Measurements from ENCODE around the gene EIF4E1B. TPM values are rescaled to one million over a fixed set of nuclear protein-coding genes. Genes with fewer than 3 reads are reported as not detected.
"Not testable (repeated sequence)": the region's sequence is repeated elsewhere in the genome, so short reads cannot be mapped to it uniquely, and the experiment has no call there.

The EIF4E1B gene
- total and polyA plus RNA-seq, 12 donors, result not detected

DNA sequence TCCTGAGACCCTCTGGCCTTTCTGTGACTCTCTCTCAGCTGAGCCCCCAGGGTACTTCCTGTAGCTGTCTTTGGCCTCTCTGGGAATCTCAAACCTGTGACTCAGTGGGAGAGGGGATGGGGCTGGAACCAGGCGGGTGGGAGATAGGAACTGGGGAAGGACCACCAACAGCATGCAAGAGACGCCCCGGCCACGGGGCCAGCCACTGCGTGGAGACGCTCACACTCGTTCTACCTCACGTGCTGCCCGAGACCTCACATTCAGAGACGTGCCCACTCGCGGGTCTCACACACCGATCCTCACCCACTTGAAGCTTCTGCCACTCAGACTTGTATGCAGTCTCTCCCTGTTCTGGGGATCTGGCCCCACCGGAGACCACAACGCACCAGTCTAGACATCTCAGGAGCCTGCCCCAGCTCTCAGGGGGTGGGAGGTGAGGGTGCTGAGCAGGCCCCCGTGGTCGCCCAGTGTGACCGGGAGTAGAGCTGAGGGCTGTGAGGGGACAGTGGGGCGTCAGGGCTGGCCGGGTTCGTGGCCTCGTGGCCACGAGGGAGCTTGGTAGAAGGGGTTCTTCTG, 34.3 kb upstream of the EIF4E1B start:
- peak in 1 of 8 donors; percentile 17 for ATAC-seq
- no peaks in the 10 kb centered on the region for H3K36me3 ChIP-seq
- intact Hi-C loops (cut with DNase I), result loop anchor here in 1 of 10 donors (10.0 kb wide), 1 partner anchor 181 kb away; the partner anchor contains the start of gene CLTB
- peaks cover 0 to 34% (median 8%) of the 10 kb centered on the region in 7 donors for H3K27me3 ChIP-seq
- peaks cover 0 to 4% (median 0%) of the 10 kb centered on the region in 9 donors for H3K4me1 ChIP-seq
- TF ChIP-seq CTCF (IDR thresholded peaks at IDR 0.05), result no peak
- 83 to 86% methylated on average over 23 of the region's 23 CpGs for WGBS, 2 donors
- DNase-seq, result no peak
- no peaks in the 10 kb centered on the region for H3K9me3 ChIP-seq
- no peak overlapping the region for H3K27ac ChIP-seq
- peak overlapping the region in 4 of 10 donors; percentile 35 to 49 (median 40) for H3K4me3 ChIP-seq

DNA sequence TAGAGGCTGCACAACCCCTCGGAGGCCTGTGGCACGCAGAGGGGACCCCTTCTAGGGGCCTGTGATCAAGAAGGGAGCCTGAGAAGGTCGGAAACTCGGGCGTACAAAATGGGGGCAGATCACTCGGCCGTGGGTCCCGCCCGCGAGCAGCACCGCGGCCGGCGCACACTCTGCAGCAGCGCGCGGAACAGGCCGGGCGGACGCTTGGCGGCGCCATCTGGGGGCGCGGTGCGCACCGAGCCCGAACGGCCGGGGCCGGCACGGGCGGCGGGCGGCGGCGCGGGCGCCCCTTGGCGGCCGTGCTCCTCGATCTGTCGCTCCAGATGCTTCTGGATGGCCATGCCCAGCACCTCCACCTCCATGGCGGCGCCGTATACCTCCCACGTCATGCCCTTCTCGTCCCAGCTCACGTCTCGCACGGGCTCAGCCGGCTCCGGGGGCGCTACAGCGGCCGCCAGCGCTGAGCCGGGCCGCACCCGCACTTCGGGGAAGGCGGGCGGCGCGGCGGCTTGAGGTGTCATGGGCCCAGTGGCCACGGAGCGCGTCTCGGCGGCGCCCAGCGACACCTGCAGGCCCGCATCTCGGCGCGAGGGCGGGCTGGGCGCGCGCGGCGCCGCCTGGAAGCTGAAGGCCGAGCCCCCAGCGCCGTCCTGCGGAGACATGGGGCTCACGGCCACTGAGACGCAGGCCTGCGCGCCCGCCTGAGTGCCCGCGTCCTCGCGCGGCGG, 33.6 kb upstream of the EIF4E1B start:
- 1 to 5% methylated on average over 84 to 98 of the region's 98 CpGs for WGBS, 2 donors
- DNase-seq, result peak in 1 of 2 donors; percentile 38
- TF ChIP-seq CTCF (IDR thresholded peaks at IDR 0.05), result peak in 6 of 9 donors; percentile 8 to 48 (median 32)

DNA sequence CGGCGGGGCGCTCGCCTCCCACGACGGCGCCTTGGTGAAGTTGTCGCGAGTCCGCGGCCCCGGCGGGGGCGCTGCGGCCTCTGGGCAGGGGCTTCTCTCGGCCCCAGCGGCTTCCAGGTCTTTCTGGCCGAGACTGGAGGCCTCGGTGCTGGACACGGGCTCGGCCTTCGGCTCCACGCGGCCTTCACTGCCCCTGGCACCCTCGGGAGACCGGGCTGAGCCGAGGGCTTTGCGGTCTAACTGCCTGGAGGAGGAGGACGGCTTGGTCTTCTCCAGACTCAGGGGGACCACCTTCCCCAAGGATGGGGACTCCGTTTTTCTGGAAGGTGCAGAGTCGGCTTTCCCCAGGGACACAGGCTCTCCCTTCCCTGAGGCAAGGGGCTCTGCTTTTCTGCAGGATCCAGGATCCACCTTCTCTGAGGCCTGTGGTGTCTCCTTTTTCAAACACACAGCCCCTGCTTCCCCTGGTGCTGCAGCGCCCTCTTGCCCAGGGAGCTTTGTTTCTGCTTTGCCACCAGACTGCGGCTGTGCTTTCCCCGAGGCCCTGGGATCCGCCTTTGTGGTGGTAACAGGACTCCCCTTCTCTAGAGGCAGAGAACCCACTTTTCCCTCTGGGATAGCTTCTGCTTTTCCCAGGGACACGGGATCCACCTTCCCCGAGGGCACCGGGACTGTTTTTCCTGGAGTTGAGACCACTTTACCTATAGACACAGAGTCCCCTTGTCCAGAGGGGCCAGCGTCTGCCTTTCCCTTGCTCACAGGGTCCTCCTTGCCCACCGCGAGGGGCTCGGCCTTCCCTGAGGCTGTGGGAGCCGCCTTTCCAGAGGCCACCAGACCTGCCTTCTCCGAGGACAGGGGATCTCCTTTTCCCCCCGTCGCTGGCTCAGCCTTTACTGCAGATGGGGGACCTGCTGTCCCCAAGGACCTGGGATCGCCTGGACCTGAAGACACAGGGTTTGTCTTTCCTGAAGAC, 32.8 kb upstream of the EIF4E1B start:
- Histone ChIP-seq H3K4me3 (peak overlapping the region in 7 of 10 donors; percentile 24 to 49 (median 38)), H3K36me3 (no peaks in the 10 kb centered on the region), H3K27ac (no peak overlapping the region), H3K9me3 (no peaks in the 10 kb centered on the region), H3K4me1 (peaks cover 0 to 4% (median 0%) of the 10 kb centered on the region in 9 donors), H3K27me3 (peaks cover 0 to 34% (median 8%) of the 10 kb centered on the region in 7 donors)
- ATAC-seq, result no peak
- TF ChIP-seq CTCF (IDR thresholded peaks at IDR 0.05), result no peak
- intact Hi-C loops (cut with DNase I), result loop anchor here in 1 of 10 donors (10.0 kb wide), 1 partner anchor 183 kb away; the partner anchor contains the start of gene CLTB
- no peak for DNase-seq
- 61 to 62% methylated on average over 45 to 47 of the region's 47 CpGs for WGBS, 2 donors

More for the DNA sequence above, 33.6 kb upstream of the EIF4E1B start:
- intact Hi-C loops (cut with DNase I), result loop anchor here in 1 of 10 donors (10.0 kb wide), 1 partner anchor 182 kb away; the partner anchor contains the start of gene CLTB
- Histone ChIP-seq H3K4me1 (peaks cover 0 to 4% (median 0%) of the 10 kb centered on the region in 9 donors), H3K27me3 (peaks cover 0 to 34% (median 8%) of the 10 kb centered on the region in 7 donors), H3K27ac (no peak overlapping the region), H3K4me3 (peak overlapping the region in 9 of 10 donors; percentile 24 to 49 (median 35)), H3K9me3 (no peaks in the 10 kb centered on the region), H3K36me3 (no peaks in the 10 kb centered on the region)
- ATAC-seq, result peak; percentile 62 to 78 (median 68)

GRCh38 chr5:176599749-176600430, 30.6 kb upstream of the EIF4E1B start:
- 89 to 92% methylated on average over 19 of the region's 19 CpGs for WGBS, 2 donors
- not testable (repeated sequence) for H3K4me3 ChIP-seq, H3K9me3 ChIP-seq, H3K4me1 ChIP-seq, DNase-seq, H3K27ac ChIP-seq, H3K36me3 ChIP-seq, ATAC-seq
- intact Hi-C loops (cut with DNase I), result loop anchor here in 1 of 10 donors (10.0 kb wide), 1 partner anchor 185 kb away; the partner anchor contains the start of gene CLTB
- peaks cover 0 to 34% (median 8%) of the 10 kb centered on the region in 7 donors for H3K27me3 ChIP-seq

All from heart right ventricle (tissue), 16 donors.